GM19351 (cell line): ENCODE results near the gene PLSCR4.
A peak's percentile ranks its signal among the peaks of the same experiment; 100 is the strongest.
"Not testable (repeated sequence)": the region's sequence is repeated elsewhere in the genome, so short reads cannot be mapped to it uniquely, and the experiment has no call there.

Experiments used
- ATAC-seq: cut with Tn5 transposase; IDR thresholded peaks from one replicate; pipeline ENCODE4 v1.9.1; 2021; ENCODE audit warnings: mild to moderate bottlenecking, moderate library complexity; ENCODE audit not compliant: unreplicated experiment

The PLSCR4 gene

DNA sequence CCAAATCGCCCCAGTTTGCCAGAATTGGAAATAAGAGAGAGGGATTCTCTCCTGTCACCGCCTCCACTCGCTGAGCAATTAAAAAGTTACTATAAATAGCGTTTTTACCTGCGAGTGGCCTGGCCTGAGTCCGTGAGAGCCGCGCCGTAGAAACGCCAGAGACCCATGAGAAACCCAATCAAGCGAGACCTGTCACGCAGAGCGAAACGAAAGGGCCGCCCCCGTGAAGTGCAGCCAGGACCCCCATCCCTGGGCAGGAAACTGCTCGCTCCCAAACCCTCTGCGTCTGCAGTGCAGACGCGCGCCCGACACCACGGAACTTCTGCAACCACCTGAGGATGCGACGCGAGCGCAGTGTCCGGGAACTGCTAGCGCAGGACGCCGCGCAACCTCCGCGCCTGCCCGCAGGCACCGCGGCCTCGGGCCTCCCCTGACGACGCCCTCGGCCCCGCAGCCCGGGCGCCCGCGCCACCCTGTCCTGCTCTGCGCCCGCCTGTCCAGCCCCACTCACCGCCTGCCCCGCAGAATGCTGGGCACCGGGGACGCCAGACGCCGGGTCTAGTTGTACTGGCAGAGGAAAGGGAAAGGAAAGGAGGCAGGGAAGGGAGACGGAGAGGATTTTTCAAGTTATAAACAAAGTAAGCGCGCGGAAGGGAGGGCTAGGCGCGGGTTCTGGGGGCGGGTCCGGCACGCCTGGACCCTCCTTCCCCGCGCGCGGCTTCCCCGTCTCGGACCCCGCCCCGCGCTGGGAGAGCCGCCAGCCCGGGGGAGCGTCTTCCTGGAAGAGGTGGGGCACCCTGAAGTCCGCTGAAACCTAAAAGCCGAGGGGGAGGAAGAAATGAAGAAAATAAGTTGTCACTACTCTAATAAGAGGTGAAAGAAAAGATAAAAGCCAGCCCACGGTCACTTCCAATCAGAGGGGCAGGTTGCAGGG is at the start of gene PLSCR4:
PLSCR4 (minus strand) TSS at position 657 of the 934 bp plus-strand sequence. CDS start 29,034 bp downstream, outside the sequence.
- ATAC-seq, result peak; percentile 69

GRCh38 chr3:146293401-146293800 is 42.5 kb upstream of the PLSCR4 start:
- ATAC-seq, result not testable (repeated sequence)

DNA sequence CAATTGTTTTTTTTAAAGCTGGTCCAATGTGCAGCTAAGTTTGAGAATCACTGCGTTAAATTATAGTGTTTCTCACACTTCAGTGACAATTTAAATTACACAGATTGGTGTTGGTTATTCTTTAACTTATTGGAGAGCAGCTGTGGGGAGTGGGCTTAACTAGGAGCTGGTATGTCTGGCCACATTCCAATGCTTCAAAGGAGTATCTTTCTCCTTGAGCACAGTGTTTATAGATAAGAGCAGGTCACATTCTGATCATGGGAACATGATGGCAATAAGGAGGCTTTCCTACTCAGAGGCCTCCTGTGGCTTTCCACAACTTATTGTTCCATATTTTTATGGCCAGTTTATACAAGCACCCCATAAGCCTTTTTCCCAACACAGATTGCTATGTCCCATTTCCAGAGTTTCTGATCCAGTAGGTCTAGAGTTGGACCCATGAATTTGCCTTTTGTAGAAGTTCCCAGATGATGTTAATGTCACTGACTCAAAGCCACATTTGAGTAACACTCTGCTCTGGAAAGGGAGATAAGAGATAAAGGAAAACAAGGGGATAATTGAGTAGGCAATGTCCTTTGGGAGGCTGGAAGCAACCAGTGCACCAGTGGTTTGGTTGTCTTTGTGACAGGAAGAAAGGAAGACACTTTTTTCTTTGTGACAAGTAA is 33.0 kb upstream of the PLSCR4 start:
- no peak for ATAC-seq

GRCh38 chr3:146280864-146281263 is 30.0 kb upstream of the PLSCR4 start:
- ATAC-seq, result no peak

DNA sequence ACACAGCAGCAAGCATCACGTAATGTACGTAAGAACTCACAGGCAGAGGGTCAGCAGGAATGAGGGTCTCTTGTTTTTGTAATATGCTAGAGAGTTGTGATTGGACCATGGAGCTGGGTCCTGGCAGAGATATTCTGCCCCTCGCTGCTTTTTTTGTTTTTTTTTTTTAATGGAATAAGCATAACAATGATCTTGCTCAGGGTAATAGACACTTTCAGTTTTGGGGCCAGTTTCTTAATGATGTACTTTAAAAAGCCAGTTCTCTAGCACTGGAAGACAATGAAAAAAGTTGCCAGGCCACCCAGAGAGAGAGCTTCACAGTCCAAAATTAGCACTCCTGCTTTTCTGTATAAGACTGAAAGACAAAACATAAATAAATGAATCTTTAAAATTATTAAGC is 29.0 kb upstream of the PLSCR4 start:
- ATAC-seq, result no peak

DNA sequence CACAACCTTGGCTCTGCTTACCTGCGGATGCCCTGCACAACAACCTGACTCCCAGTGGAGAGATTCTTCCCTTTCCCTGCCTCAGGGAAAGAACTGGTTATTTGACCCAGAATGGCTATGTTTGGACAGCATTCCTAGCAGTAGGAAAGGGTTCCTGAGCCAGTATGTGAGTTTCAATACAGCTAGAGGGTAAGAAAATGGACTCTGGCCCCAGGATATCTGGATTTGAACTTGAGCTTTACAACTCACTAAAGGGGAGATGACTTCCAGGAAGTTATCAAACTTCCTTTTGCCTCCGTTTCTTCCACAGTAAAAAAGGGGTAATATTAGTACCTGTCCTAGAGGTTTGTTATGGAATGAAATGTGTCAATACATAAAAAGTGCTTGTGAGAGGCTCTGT is 28.1 kb upstream of the PLSCR4 start:
- ATAC-seq, result no peak

DNA sequence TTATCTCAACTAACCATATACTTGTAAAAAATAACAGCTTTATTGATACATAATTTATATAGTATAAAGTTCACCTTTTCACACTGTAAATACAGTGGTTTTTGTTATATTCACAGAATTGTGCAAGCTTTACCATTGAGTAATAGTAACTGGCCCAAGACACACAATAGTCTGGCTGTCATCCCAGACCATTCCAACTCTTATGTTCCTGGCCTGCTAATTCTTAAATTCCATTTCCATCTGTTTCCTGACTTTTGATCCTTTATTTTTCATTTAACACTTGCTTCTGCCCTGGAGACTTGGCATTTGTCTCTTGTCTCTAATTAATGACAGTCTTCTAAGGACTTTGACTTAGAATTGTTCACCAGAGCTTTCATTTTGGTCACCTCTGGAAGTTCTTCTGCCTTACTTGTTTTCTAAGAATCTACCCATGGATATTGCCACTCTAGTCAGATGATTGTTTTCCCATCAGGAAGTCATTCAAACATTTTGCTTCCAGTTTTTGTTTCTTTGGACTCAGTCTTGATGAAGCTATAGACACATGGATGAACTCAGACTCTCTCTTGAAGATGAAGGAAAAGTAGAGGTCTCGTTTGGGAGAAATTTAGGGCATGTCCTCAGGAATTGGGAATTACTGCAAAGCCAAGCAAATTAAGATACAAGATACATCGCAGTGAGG is 27.2 kb upstream of the PLSCR4 start:
- no peak for ATAC-seq

GRCh38 chr3:146275476-146275875 is 24.6 kb upstream of the PLSCR4 start:
- ATAC-seq, result no peak

DNA sequence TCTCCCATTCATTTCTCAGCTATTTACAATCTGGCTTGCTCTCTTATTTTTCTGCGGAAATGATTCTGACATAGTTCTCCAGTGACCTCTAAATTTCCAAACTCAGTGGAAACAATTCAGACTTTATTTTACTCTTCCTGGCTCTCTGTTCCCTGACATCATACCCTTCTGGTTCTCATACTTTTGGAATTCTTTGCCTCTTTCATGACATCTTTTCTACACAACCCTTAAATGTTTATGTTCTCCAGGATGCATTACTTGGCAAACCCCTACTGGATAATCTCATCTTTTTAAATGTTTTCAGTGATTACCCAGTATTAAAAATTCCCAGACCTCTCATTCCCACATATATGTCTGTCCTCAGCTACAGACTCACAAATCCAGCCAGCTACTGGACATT is 23.9 kb upstream of the PLSCR4 start:
- ATAC-seq, result no peak

DNA sequence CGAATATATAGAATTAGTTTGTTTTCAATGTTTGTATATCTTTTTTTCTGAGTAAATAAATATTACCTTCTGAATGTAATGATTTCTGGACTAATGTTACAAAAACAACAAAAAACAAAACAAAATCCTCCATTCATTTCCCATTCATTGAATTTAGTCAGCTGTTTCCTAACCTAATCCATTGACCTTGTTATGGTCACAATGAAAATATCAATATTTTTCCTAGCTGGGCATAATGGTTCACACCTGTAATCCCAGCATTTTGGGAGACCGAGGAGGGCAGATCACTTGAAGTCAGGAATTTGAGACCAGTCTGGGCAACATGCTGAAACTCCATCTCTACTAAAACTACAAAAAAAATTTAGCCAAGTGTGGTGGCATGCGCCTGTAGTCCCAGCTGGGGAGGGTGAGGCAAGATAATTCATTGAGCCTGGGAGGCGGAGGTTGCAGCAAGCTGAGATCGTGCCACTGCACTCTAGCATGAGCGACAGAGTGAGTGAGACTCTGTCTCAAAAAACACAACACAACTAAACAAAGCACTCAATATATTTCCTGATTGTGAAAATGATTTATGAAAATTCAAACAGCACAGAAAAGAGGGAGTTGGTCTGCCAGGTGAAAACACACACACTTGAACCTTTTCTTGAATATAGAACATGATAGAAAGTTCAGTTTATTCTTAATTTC is 23.0 kb upstream of the PLSCR4 start:
- ATAC-seq, result no peak

- no peak for ATAC-seq
Measured at GRCh38 chr3:146271180-146271579, 20.3 kb upstream of the PLSCR4 start.

DNA sequence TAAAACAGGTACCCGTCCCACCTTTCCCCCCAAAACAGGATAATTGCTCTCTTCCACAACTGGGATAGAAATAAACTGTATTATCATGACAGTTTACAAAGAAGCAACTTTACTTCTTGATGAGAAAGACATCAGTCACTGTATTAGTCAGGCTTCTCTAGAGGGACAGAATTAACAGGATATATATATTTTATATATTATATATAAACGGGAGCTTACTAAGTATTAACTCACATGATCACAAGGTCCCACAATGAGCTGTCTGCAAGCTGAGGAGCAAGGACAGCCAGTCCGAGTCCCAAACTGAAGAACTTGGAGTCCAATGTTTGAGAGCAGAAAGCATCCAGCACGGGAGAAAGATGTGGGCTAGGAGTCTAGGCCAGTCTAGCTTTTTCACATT is 18.4 kb upstream of the PLSCR4 start:
- ATAC-seq, result no peak

GRCh38 chr3:146268535-146269219 is 17.8 kb upstream of the PLSCR4 start:
- no peak for ATAC-seq

DNA sequence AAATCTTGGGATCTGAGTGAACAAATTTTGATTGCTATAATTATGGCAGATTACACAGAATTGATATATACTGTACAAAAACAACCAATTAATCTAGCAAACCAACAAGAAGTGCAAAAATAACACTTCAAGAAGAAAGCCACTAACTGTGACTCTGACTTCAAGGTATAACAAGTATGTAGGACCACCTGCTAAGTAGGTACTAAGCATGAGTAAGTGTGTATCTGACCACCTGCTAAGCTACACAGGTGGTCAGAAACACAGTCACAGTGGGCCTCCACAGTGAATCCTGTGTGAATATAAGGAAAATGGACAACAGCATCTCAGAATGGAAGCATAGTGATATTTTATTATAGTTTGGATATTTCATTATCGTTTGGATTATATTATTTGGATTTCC is 14.8 kb upstream of the PLSCR4 start:
- no peak for ATAC-seq

DNA sequence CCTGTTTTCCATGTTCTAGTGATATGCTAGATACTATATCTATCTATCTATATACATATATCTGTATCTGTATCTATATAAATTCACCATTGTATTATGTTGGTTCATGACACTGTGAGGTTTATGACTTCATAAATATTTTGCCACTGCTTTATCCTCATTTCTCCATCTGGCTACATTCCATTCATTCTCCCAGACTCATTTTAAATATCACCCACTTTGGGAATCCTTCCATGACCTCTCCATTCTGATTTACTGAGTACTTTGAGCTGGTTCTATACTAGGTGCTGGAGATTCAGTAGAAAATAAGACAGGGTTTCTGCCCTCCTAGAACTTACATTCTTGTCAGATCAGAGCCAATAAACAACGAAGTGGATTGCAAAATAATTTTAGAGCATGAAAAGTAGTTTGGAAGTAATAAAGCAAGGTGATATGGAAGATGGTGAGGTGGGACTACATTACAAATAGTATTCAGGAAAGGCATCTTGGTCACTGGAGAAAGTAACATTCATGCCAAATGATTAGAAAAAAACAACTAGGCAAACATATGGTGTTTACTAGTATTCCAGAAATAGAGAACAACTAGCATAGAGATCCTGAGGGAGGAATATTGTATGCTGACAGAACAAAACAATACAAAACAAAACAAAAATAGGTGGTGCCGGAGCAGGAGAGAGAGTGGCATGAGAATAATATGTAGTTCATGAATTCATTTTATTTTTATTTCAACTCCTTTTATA is 11.6 kb upstream of the PLSCR4 start:
- ATAC-seq, result no peak

- no peak for ATAC-seq
Measured at GRCh38 chr3:146259880-146260589, 9.1 kb upstream of the PLSCR4 start.

- ATAC-seq, result no peak
Measured at GRCh38 chr3:146256851-146257486, 6.1 kb upstream of the PLSCR4 start.

DNA sequence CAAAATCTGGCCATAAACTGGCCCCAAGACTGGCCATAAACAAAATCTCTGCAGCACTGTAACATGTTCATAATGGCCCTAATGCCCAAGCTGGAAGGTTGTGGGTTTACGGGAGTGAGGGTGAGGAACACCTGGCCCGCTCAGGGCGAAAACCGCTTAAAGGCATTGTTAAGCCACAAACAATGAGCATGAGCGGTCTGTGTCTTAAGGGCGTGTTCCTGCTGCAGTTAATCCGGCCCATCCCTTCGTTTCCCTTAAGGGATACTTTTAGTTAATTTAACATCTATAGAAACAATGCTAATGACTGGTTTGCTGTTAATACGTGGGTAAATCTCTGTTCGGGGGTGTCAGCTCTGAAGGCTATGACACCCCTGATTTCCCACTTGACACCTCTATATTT is 1.5 kb upstream of the PLSCR4 start:
- ATAC-seq, result not testable (repeated sequence)

DNA sequence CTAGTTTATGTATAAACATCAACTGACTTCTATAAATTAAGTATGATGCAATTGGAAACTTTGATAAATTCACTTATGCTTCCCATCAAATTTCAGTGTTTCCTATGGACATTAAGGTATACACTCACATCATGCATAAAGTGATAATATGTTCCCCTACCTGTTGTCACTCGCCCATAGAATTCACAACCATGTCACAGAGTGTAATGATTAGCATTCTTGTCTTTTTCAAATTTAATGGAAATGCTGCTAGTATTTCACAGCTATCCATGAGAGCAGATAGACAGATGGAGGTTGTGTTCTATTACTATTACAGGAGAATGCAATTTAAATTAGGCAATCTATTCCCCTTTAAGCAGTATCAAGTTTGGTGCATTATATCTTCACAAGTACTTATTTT is 984 bp downstream of the PLSCR4 start:
- ATAC-seq, result no peak
